WTC11 (cell line): ENCODE measurements around the gene TAP2. TPM values are rescaled to one million over a fixed set of nuclear protein-coding genes. Genes with fewer than 3 reads are reported as not detected.

Experiments
- ATAC-seq: fragments of 200-7000 bp; cut with Tn5 transposase; 2 replicates; pipeline ENCODE4 v1.10.0; 2021; ENCODE audit warnings: mild to moderate bottlenecking, moderate library complexity
- CTCF ChIA-PET: fragments of 300-600 bp; sonication (Branson Sonifier 250); formaldehyde crosslinking; loops from one replicate; lab custom pipeline; 2021; ENCODE audit warnings: antibody characterized with exemption; lab: Charles Lee
- POLR2A ChIA-PET: fragments of 350-600 bp; sonication (Branson Sonifier 250); formaldehyde crosslinking; loops from one replicate; lab custom pipeline; 2021; ENCODE audit warnings: antibody characterized with exemption; lab: Charles Lee
- DNase-seq: peaks from one replicate; pipeline ENCODE4 v3.0.0; 2021; ENCODE audit warnings: low spot score
- H3K27ac Mint-ChIP-seq: 2 replicates; pipeline ENCODE4 v1.8.0; 2021; ENCODE audit warnings: mixed read lengths
- H3K27me3 Mint-ChIP-seq: 2 replicates; pipeline ENCODE4 v1.8.0; 2021; ENCODE audit warnings: low read depth, mild to moderate bottlenecking, moderate library complexity, mixed read lengths
- H3K36me3 Mint-ChIP-seq: 2 replicates; pipeline ENCODE4 v1.8.0; 2021; ENCODE audit warnings: mixed read lengths
- H3K4me1 Mint-ChIP-seq: 2 replicates; pipeline ENCODE4 v1.8.0; 2022; ENCODE audit warnings: mixed read lengths
- H3K4me3 Mint-ChIP-seq: 2 replicates; pipeline ENCODE4 v1.8.0; 2021; ENCODE audit warnings: mild to moderate bottlenecking, moderate library complexity, mixed read lengths
- H3K9me3 Mint-ChIP-seq: 2 replicates; pipeline ENCODE4 v1.8.0; 2021; ENCODE audit warnings: mixed read lengths
- E2F1 ChIP-seq: sonication (generic); formaldehyde crosslinking; IDR thresholded peaks from 2 replicates; pipeline ENCODE4 v1.8.0; 2022; ENCODE audit warnings: mild to moderate bottlenecking, missing genetic modification reagents
- ELF4 ChIP-seq: sonication (generic); formaldehyde crosslinking; IDR thresholded peaks from 2 replicates; pipeline ENCODE4 v1.8.1; 2022; ENCODE audit warnings: low read depth, mild to moderate bottlenecking, moderate library complexity, missing genetic modification reagents
- EMX1 ChIP-seq: fragments of 250-450 bp; sonication (Bioruptor Pico); IDR thresholded peaks from 2 replicates; pipeline ENCODE4 v1.8.0; 2021; ENCODE audit warnings: mild to moderate bottlenecking
- ESRRA ChIP-seq: sonication (generic); formaldehyde crosslinking; IDR thresholded peaks from 2 replicates; pipeline ENCODE4 v1.8.1; 2022; ENCODE audit warnings: mild to moderate bottlenecking, missing genetic modification reagents, borderline replicate concordance
- FOXJ3 ChIP-seq: sonication (generic); formaldehyde crosslinking; IDR thresholded peaks from 2 replicates; pipeline ENCODE4 v1.9.0; 2021; ENCODE audit warnings: missing genetic modification reagents, mild to moderate bottlenecking, borderline replicate concordance
- FOXP1 ChIP-seq: sonication (generic); formaldehyde crosslinking; IDR thresholded peaks from 2 replicates; pipeline ENCODE4 v1.8.0; 2022; ENCODE audit warnings: missing genetic modification reagents, mild to moderate bottlenecking, moderate library complexity, borderline replicate concordance
- FOXP4 ChIP-seq: sonication (generic); formaldehyde crosslinking; IDR thresholded peaks from 2 replicates; pipeline ENCODE4 v1.8.0; 2022; ENCODE audit warnings: mild to moderate bottlenecking, missing genetic modification reagents
- GABPB1 ChIP-seq: sonication (generic); formaldehyde crosslinking; IDR thresholded peaks from 2 replicates; pipeline ENCODE4 v1.8.1; 2023; ENCODE audit warnings: mild to moderate bottlenecking, missing genetic modification reagents
- GRHL2 ChIP-seq: fragments of 250-450 bp; sonication (Bioruptor Pico); IDR thresholded peaks from 2 replicates; pipeline ENCODE4 v1.8.0; 2022; ENCODE audit warnings: mild to moderate bottlenecking, moderate library complexity; ENCODE audit not compliant: insufficient replicate concordance, severe bottlenecking
- GTF2I ChIP-seq: fragments of 250-450 bp; sonication (Bioruptor Pico); conservative IDR thresholded peaks from 2 replicates; pipeline ENCODE4 v1.4.0; 2021; ENCODE audit warnings: mild to moderate bottlenecking
- HMGA2 ChIP-seq: fragments of 250-450 bp; sonication (Bioruptor Pico); IDR thresholded peaks from 2 replicates; pipeline ENCODE4 v1.4.0; 2021; ENCODE audit warnings: mild to moderate bottlenecking, moderate library complexity
- IRF1 ChIP-seq: sonication (generic); formaldehyde crosslinking; IDR thresholded peaks from 2 replicates; pipeline ENCODE4 v1.8.0; 2023; ENCODE audit warnings: missing genetic modification reagents
- JAZF1 ChIP-seq: fragments of 250-450 bp; sonication (Bioruptor Pico); IDR thresholded peaks from 2 replicates; pipeline ENCODE4 v1.9.0; 2021; ENCODE audit warnings: moderate library complexity, mild to moderate bottlenecking, inconsistent platforms
- NFATC4 ChIP-seq: fragments of 250-450 bp; sonication (Bioruptor Pico); IDR thresholded peaks from 2 replicates; pipeline ENCODE4 v1.9.0; 2021; ENCODE audit warnings: mild to moderate bottlenecking
- OVOL2 ChIP-seq: fragments of 250-450 bp; sonication (Bioruptor Pico); IDR thresholded peaks from 2 replicates; pipeline ENCODE4 v1.9.0; 2021; ENCODE audit warnings: mild to moderate bottlenecking, borderline replicate concordance
- RELA ChIP-seq: sonication (generic); formaldehyde crosslinking; IDR thresholded peaks from 2 replicates; pipeline ENCODE4 v1.8.1; 2022; ENCODE audit warnings: missing genetic modification reagents, mild to moderate bottlenecking, borderline replicate concordance
- SMAD3 ChIP-seq: sonication (generic); formaldehyde crosslinking; IDR thresholded peaks from 2 replicates; pipeline ENCODE4 v1.8.0; 2022; ENCODE audit warnings: missing genetic modification reagents, mild to moderate bottlenecking, borderline replicate concordance
- SP1 ChIP-seq: sonication (generic); formaldehyde crosslinking; conservative IDR thresholded peaks from 2 replicates; pipeline ENCODE4 v1.8.1; 2022; ENCODE audit warnings: missing genetic modification reagents
- TEAD1 ChIP-seq: sonication (generic); formaldehyde crosslinking; IDR thresholded peaks from 2 replicates; pipeline ENCODE4 v1.8.0; 2022; ENCODE audit warnings: mild to moderate bottlenecking, missing genetic modification reagents
- TP53 ChIP-seq: sonication (generic); formaldehyde crosslinking; IDR thresholded peaks from 2 replicates; pipeline ENCODE4 v1.8.1; 2023; ENCODE audit warnings: mild to moderate bottlenecking, missing genetic modification reagents
- ZBTB43 ChIP-seq: sonication (generic); formaldehyde crosslinking; IDR thresholded peaks from 2 replicates; pipeline ENCODE4 v1.8.1; 2023; ENCODE audit warnings: mild to moderate bottlenecking, missing genetic modification reagents
- ZNF121 ChIP-seq: sonication (generic); formaldehyde crosslinking; IDR thresholded peaks from 2 replicates; pipeline ENCODE4 v1.8.0; 2023; ENCODE audit warnings: missing genetic modification reagents
- ZNF232 ChIP-seq: sonication (generic); formaldehyde crosslinking; IDR thresholded peaks from 2 replicates; pipeline ENCODE4 v1.8.0; 2022; ENCODE audit warnings: mild to moderate bottlenecking, missing genetic modification reagents
- ZNF396 ChIP-seq: fragments of 250-450 bp; sonication (Bioruptor Pico); IDR thresholded peaks from 2 replicates; pipeline ENCODE4 v1.8.0; 2021; ENCODE audit warnings: mild to moderate bottlenecking, moderate library complexity, borderline replicate concordance
- ZNF416 ChIP-seq: fragments of 250-450 bp; sonication (Bioruptor Pico); IDR thresholded peaks from 2 replicates; pipeline ENCODE4 v1.9.0; 2021; ENCODE audit warnings: mild to moderate bottlenecking, inconsistent platforms
- ZNF512 ChIP-seq: sonication (generic); formaldehyde crosslinking; IDR thresholded peaks from 2 replicates; pipeline ENCODE4 v1.8.1; 2022; ENCODE audit warnings: missing genetic modification reagents, borderline replicate concordance
- ZNF671 ChIP-seq: fragments of 250-450 bp; sonication (Bioruptor Pico); IDR thresholded peaks from 2 replicates; pipeline ENCODE4 v1.8.0; 2021; ENCODE audit warnings: mild to moderate bottlenecking
- total RNA-seq: library from RNA; stranded (reverse); gene quantifications from 3 replicates; pipeline ENCODE4 v1.2.3, GENCODE V29; 2021

Gene TAP2
- total RNA-seq, 1 experiment from 2014 or later = 23.0 TPM

- no peak overlapping the region for H3K4me3 Mint-ChIP-seq
- DNase-seq = no peak
- peaks cover 9% of the 10 kb centered on the region for H3K4me1 Mint-ChIP-seq
- CTCF ChIA-PET = no interaction called here
- TF ChIP-seq ZNF232 (CRISPR knock-in tag) (no peak), ZBTB43 (CRISPR knock-in tag) (no peak), EMX1 (CRISPR knock-in tag) (no peak), IRF1 (CRISPR knock-in tag) (no peak), FOXP4 (no peak), OVOL2 (CRISPR knock-in tag) (no peak), FOXP1 (no peak), ESRRA (CRISPR knock-in tag) (no peak), ZNF396 (no peak), ZNF121 (no peak), FOXJ3 (CRISPR knock-in tag) (no peak), SP1 (CRISPR knock-in tag) (no peak), E2F1 (no peak), TEAD1 (CRISPR knock-in tag) (no peak), HMGA2 (CRISPR knock-in tag) (no peak), ELF4 (no peak), ZNF416 (CRISPR knock-in tag) (no peak), GABPB1 (no peak)
- TF ChIP-seq, all 79 proteins: peak for 0
- no peaks in the 10 kb centered on the region for H3K9me3 Mint-ChIP-seq
- no peak overlapping the region for H3K27ac Mint-ChIP-seq
- no peaks in the 10 kb centered on the region for H3K27me3 Mint-ChIP-seq
- no peak for ATAC-seq
- peaks cover 7% of the 10 kb centered on the region; the same call in 1 of the 2 replicates for H3K36me3 Mint-ChIP-seq
- POLR2A ChIA-PET = no interaction called here
Observed at GRCh38 chr6:32830017-32830416, 8.5 kb downstream of the TAP2 start.

- ATAC-seq (no peak), DNase-seq (no peak)
- ChIA-PET POLR2A (no interaction called here), CTCF (interaction anchor here (1.3 to 4.7 kb wide), 2 partner anchors 9 to 104 kb away, joined by 6 to 82 read pairs; partner anchors contain the start of gene TAP2)
- TF ChIP-seq FOXP1 = no peak
- no peak for TF ChIP-seq GTF2I (CRISPR knock-in tag)
- TF ChIP-seq GRHL2 (CRISPR knock-in tag) = no peak
- no peak for TF ChIP-seq TP53
- TF ChIP-seq SMAD3 (CRISPR knock-in tag) = no peak
- TF ChIP-seq OVOL2 (CRISPR knock-in tag) = no peak
- TF ChIP-seq ZNF396 = no peak
- TF ChIP-seq ELF4 = no peak
- no peak for TF ChIP-seq ZNF232 (CRISPR knock-in tag)
- TF ChIP-seq ZNF512 = no peak
- TF ChIP-seq NFATC4 (CRISPR knock-in tag) = no peak
- TF ChIP-seq RELA (CRISPR knock-in tag) = no peak
- no peak for TF ChIP-seq FOXP4
- TF ChIP-seq ZNF671 (CRISPR knock-in tag) = no peak
- TF ChIP-seq JAZF1 (CRISPR knock-in tag) = no peak
- Mint-ChIP-seq H3K4me3 (no peak overlapping the region), H3K27ac (no peak overlapping the region), H3K36me3 (peaks cover 7% of the 10 kb centered on the region; the same call in 1 of the 2 replicates), H3K9me3 (no peaks in the 10 kb centered on the region), H3K4me1 (peaks cover 9% of the 10 kb centered on the region), H3K27me3 (no peaks in the 10 kb centered on the region)
Observed at GRCh38 chr6:32829495-32829894, 9.0 kb downstream of the TAP2 start.
